Sigmoid colon (tissue), 4 donors: ENCODE measurements around the gene ELMO1.

Experiments used
- CTCF ChIP-seq, 4 experiments: fragments of 450-650 bp in 3 of 4; fragments of 200-600 bp in 1 of 4; IDR thresholded peaks; one replicate each; pipeline ENCODE4 v1.5.1; 2016 to 2019; ENCODE audit warnings: antibody characterized with exemption in 4 of 4, mild to moderate bottlenecking in 3 of 4, moderate library complexity in 2 of 4
- POLR2A ChIP-seq, 2 donors: fragments of 450-650 bp; IDR thresholded peaks; one replicate each; pipeline ENCODE4 v1.6.1; 2016; ENCODE audit warnings: antibody characterized with exemption in 2 of 2, mild to moderate bottlenecking in 2 of 2, moderate library complexity in 2 of 2
- POLR2AphosphoS5 ChIP-seq, 4 donors: sonication (generic); formaldehyde crosslinking; IDR thresholded peaks; one replicate each; pipeline ENCODE4 v1.6.1; 2017; ENCODE audit warnings: antibody characterized with exemption in 4 of 4

GRCh38 chr7:37054624-37055241 is 393.9 kb downstream of the ELMO1 start:
- no peak for TF ChIP-seq CTCF (IDR thresholded peaks at IDR 0.05)
- TF ChIP-seq POLR2AphosphoS5 (IDR thresholded peaks at IDR 0.05): no peak
- no peak for TF ChIP-seq POLR2A (IDR thresholded peaks at IDR 0.05)
